T-helper 1 cell treated with Interleukin-12 subunit alpha and Interleukin-12 subunit beta and Interleukin-4 antibody, amounts not matched to agents 30 μg/mL and 1 μg/mL, for 36 hours (primary cell): Measurements from ENCODE around the gene NCAPD2.
A peak's percentile ranks its signal among the peaks of the same experiment; 100 is the strongest.
"Not testable (repeated sequence)": the region's sequence is repeated elsewhere in the genome, so short reads cannot be mapped to it uniquely, and the experiment has no call there.

ENCODE experiments used
- H3K27ac Mint-ChIP-seq: one replicate; pipeline ENCODE4 v1.8.0; 2021; ENCODE audit warnings: mild to moderate bottlenecking, mixed read lengths
- H3K27me3 Mint-ChIP-seq: one replicate; pipeline ENCODE4 v1.8.0; 2021; ENCODE audit warnings: low read depth, mixed read lengths
- H3K36me3 Mint-ChIP-seq: one replicate; pipeline ENCODE4 v1.8.0; 2021; ENCODE audit warnings: low read depth, mixed read lengths
- H3K4me1 Mint-ChIP-seq: one replicate; pipeline ENCODE4 v1.8.0; 2021; ENCODE audit warnings: low read depth, mixed read lengths
- H3K4me3 Mint-ChIP-seq: one replicate; pipeline ENCODE4 v1.8.0; 2021; ENCODE audit warnings: mild to moderate bottlenecking, moderate library complexity, mixed read lengths
- H3K9me3 Mint-ChIP-seq: one replicate; pipeline ENCODE4 v1.8.0; 2021; ENCODE audit warnings: mixed read lengths

The NCAPD2 gene

GRCh38 chr12:6471989-6472360 is 21.9 kb upstream of the NCAPD2 start:
- Mint-ChIP-seq H3K36me3 (peaks cover 24% of the 10 kb centered on the region), H3K27ac (peak overlapping the region; percentile 22), H3K9me3 (peaks cover 4% of the 10 kb centered on the region), H3K4me3 (no peak overlapping the region), H3K4me1 (peaks cover 42% of the 10 kb centered on the region), H3K27me3 (peaks cover 6% of the 10 kb centered on the region)

- Mint-ChIP-seq H3K9me3 (peaks cover 4% of the 10 kb centered on the region), H3K27me3 (peaks cover 6% of the 10 kb centered on the region), H3K36me3 (peaks cover 20% of the 10 kb centered on the region)
Observed at GRCh38 chr12:6472491-6472890, 21.4 kb upstream of the NCAPD2 start.

GRCh38 chr12:6475233-6475975 is 18.5 kb upstream of the NCAPD2 start:
- H3K9me3 Mint-ChIP-seq, H3K4me3 Mint-ChIP-seq, H3K27ac Mint-ChIP-seq, H3K36me3 Mint-ChIP-seq: not testable (repeated sequence)
- Mint-ChIP-seq H3K4me1 (peaks cover 17% of the 10 kb centered on the region), H3K27me3 (peaks cover 16% of the 10 kb centered on the region)

More at GRCh38 chr12:6472491-6472890, 21.4 kb upstream of the NCAPD2 start:
- no peak overlapping the region for H3K4me3 Mint-ChIP-seq
- H3K27ac Mint-ChIP-seq, result no peak overlapping the region
- peaks cover 37% of the 10 kb centered on the region for H3K4me1 Mint-ChIP-seq

- peaks cover 4% of the 10 kb centered on the region for H3K9me3 Mint-ChIP-seq
- H3K36me3 Mint-ChIP-seq, result peaks cover 2% of the 10 kb centered on the region
- peaks cover 14% of the 10 kb centered on the region for H3K27me3 Mint-ChIP-seq
- H3K4me3 Mint-ChIP-seq, result no peak overlapping the region
- peaks cover 11% of the 10 kb centered on the region for H3K4me1 Mint-ChIP-seq
- H3K27ac Mint-ChIP-seq, result no peak overlapping the region
Observed at GRCh38 chr12:6476489-6476888, 17.4 kb upstream of the NCAPD2 start.

GRCh38 chr12:6477601-6478377 is 16.1 kb upstream of the NCAPD2 start:
- H3K36me3 Mint-ChIP-seq, H3K9me3 Mint-ChIP-seq, H3K4me1 Mint-ChIP-seq, H3K27ac Mint-ChIP-seq, H3K4me3 Mint-ChIP-seq: not testable (repeated sequence)
- H3K27me3 Mint-ChIP-seq, result peaks cover 14% of the 10 kb centered on the region

GRCh38 chr12:6478416-6478815 is 15.5 kb upstream of the NCAPD2 start:
- H3K27ac Mint-ChIP-seq, result no peak overlapping the region

GRCh38 chr12:6488240-6488639 is 5.7 kb upstream of the NCAPD2 start:
- H3K36me3 Mint-ChIP-seq, result peaks cover 10% of the 10 kb centered on the region
- H3K27me3 Mint-ChIP-seq, result no peaks in the 10 kb centered on the region
- H3K4me1 Mint-ChIP-seq, result peaks cover 12% of the 10 kb centered on the region
- H3K4me3 Mint-ChIP-seq, result no peak overlapping the region
- H3K27ac Mint-ChIP-seq, result no peak overlapping the region
- no peaks in the 10 kb centered on the region for H3K9me3 Mint-ChIP-seq

More at GRCh38 chr12:6478416-6478815, 15.5 kb upstream of the NCAPD2 start:
- Mint-ChIP-seq H3K27me3 (peaks cover 14% of the 10 kb centered on the region), H3K4me3 (no peak overlapping the region), H3K4me1 (peaks cover 3% of the 10 kb centered on the region), H3K36me3 (peaks cover 2% of the 10 kb centered on the region), H3K9me3 (peaks cover 4% of the 10 kb centered on the region)

- no peaks in the 10 kb centered on the region for H3K9me3 Mint-ChIP-seq
- no peaks in the 10 kb centered on the region for H3K27me3 Mint-ChIP-seq
- no peak overlapping the region for H3K27ac Mint-ChIP-seq
- no peak overlapping the region for H3K4me3 Mint-ChIP-seq
- H3K4me1 Mint-ChIP-seq, result peaks cover 12% of the 10 kb centered on the region
- H3K36me3 Mint-ChIP-seq, result peaks cover 10% of the 10 kb centered on the region
Observed at GRCh38 chr12:6489449-6489848, 4.5 kb upstream of the NCAPD2 start.

GRCh38 chr12:6490673-6491072 is 3.2 kb upstream of the NCAPD2 start:
- Mint-ChIP-seq H3K4me1 (peaks cover 23% of the 10 kb centered on the region), H3K36me3 (peaks cover 18% of the 10 kb centered on the region)
- H3K27me3 Mint-ChIP-seq, H3K9me3 Mint-ChIP-seq, H3K4me3 Mint-ChIP-seq, H3K27ac Mint-ChIP-seq: not testable (repeated sequence)

GRCh38 chr12:6492838-6493496 is 935 bp upstream of the NCAPD2 start, which contains the start of gene MRPL51:
Gene MRPL51 (minus strand): TSS chr12:6493262. CDS start chr12:6493136, 126 bp downstream.
- H3K4me1 Mint-ChIP-seq, result peaks cover 34% of the 10 kb centered on the region
- H3K36me3 Mint-ChIP-seq, result peaks cover 21% of the 10 kb centered on the region
- H3K27ac Mint-ChIP-seq, result peak within 1 kb of the TSS; percentile 99
- peak within 1 kb of the TSS; percentile 96 for H3K4me3 Mint-ChIP-seq
- no peaks in the 10 kb centered on the region for H3K27me3 Mint-ChIP-seq
- no peaks in the 10 kb centered on the region for H3K9me3 Mint-ChIP-seq

GRCh38 chr12:6494258-6494743 is 399 bp downstream of the NCAPD2 start:
- H3K4me1 Mint-ChIP-seq, result peaks cover 34% of the 10 kb centered on the region
- no peaks in the 10 kb centered on the region for H3K9me3 Mint-ChIP-seq
- H3K27me3 Mint-ChIP-seq, result no peaks in the 10 kb centered on the region
- peak overlapping the region; percentile 97 for H3K27ac Mint-ChIP-seq
- peak overlapping the region; percentile 96 for H3K4me3 Mint-ChIP-seq
- peaks cover 21% of the 10 kb centered on the region for H3K36me3 Mint-ChIP-seq

GRCh38 chr12:6494968-6495367 is 1.1 kb downstream of the NCAPD2 start:
- Mint-ChIP-seq H3K27ac (peak overlapping the region; percentile 97), H3K36me3 (peaks cover 23% of the 10 kb centered on the region), H3K4me1 (peaks cover 34% of the 10 kb centered on the region), H3K9me3 (no peaks in the 10 kb centered on the region), H3K4me3 (peak overlapping the region; percentile 96), H3K27me3 (no peaks in the 10 kb centered on the region)

- not testable (repeated sequence) for H3K27me3 Mint-ChIP-seq, H3K9me3 Mint-ChIP-seq
- Mint-ChIP-seq H3K4me3 (peak overlapping the region; percentile 18), H3K36me3 (peaks cover 17% of the 10 kb centered on the region), H3K27ac (peak overlapping the region; percentile 22), H3K4me1 (peaks cover 24% of the 10 kb centered on the region)
Observed at GRCh38 chr12:6497291-6497690, 3.4 kb downstream of the NCAPD2 start.

- no peak overlapping the region for H3K27ac Mint-ChIP-seq
- H3K27me3 Mint-ChIP-seq, result no peaks in the 10 kb centered on the region
- peaks cover 11% of the 10 kb centered on the region for H3K36me3 Mint-ChIP-seq
- H3K4me3 Mint-ChIP-seq, result no peak overlapping the region
- peaks cover 14% of the 10 kb centered on the region for H3K4me1 Mint-ChIP-seq
- H3K9me3 Mint-ChIP-seq, result no peaks in the 10 kb centered on the region
Observed at GRCh38 chr12:6500466-6500865, 6.6 kb downstream of the NCAPD2 start.
